Panc1 (cell line): ENCODE measurements around the gene GGT1. TPM values are rescaled to one million over a fixed set of nuclear protein-coding genes. Genes with fewer than 3 reads are reported as not detected.
"Not testable (repeated sequence)": the region's sequence is repeated elsewhere in the genome, so short reads cannot be mapped to it uniquely, and the experiment has no call there.

Source experiments
- ATAC-seq: fragments of 200-7000 bp; cut with Tn5 transposase; 2 replicates; pipeline ENCODE4 v1.9.1; 2020; ENCODE audit warnings: mild to moderate bottlenecking, moderate library complexity
- BruUV-seq: library from RNA; stranded (reverse); fragments of 400-500 nt; replicated peaks from 2 replicates; lab custom pipeline; 2021; lab: Mats Ljungman, UMichigan
- CTCF ChIA-PET: fragments of 300-600 bp; sonication (Branson Sonifier 250); formaldehyde crosslinking; loops from one replicate; lab custom pipeline; 2022; ENCODE audit warnings: antibody characterized with exemption; lab: Charles Lee
- POLR2A ChIA-PET: fragments of 300-600 bp; sonication (Branson Sonifier 250); formaldehyde crosslinking; loops from one replicate; lab custom pipeline; 2022; ENCODE audit warnings: antibody characterized with exemption; lab: Charles Lee
- DNase-seq: peaks from one replicate; pipeline ENCODE4 v3.0.0-alpha.2; 2010; ENCODE audit warnings: low read depth, low spot score
- H3K27ac ChIP-seq: 2 replicates; pipeline ENCODE4 v1.5.1; 2011; ENCODE audit warnings: mild to moderate bottlenecking, low read length, inconsistent platforms
- H3K27me3 ChIP-seq: fragments of 200-500 bp; sonication (Bioruptor generic); 2 replicates; pipeline ENCODE4 v1.6.0; 2014; ENCODE audit warnings: low read length, inconsistent platforms; ENCODE audit not compliant: control insufficient read depth, insufficient read depth
- H3K36me3 ChIP-seq: fragments of 200-500 bp; sonication (Bioruptor generic); 2 replicates; pipeline ENCODE4 v1.5.1; 2014; ENCODE audit warnings: inconsistent platforms, mild to moderate bottlenecking, low read length, moderate library complexity; ENCODE audit not compliant: control insufficient read depth, insufficient read depth
- H3K4me1 ChIP-seq: 2 replicates; pipeline ENCODE4 v1.5.1; 2011; ENCODE audit warnings: inconsistent platforms, mild to moderate bottlenecking, low read length, moderate library complexity; ENCODE audit not compliant: control insufficient read depth, insufficient read depth
- H3K4me3 ChIP-seq, 2 experiments: 2 replicates each; pipeline ENCODE4 v1.5.1; 2011 to 2012; ENCODE audit warnings: low read depth in 2 of 2, low read length in 2 of 2, mild to moderate bottlenecking in 2 of 2, inconsistent platforms in 1 of 2, moderate library complexity in 1 of 2
- H3K9me3 ChIP-seq: fragments of 200-500 bp; sonication (Bioruptor generic); 2 replicates; pipeline ENCODE4 v1.5.1; 2014; ENCODE audit warnings: low read depth, mild to moderate bottlenecking, inconsistent platforms, low read length, moderate library complexity; ENCODE audit not compliant: control insufficient read depth, insufficient read depth
- in situ Hi-C: cut with HindIII; loops from 2 replicates; pipeline ENCODE4 v1.10.0; 2016; ENCODE audit warnings: low sequenced_read_pairs, low pct_unique_long_range_greater_than_20kb
- intact Hi-C: fragments of 100-400 bp; cut with micrococcal nuclease; formaldehyde crosslinking; loops from one replicate; pipeline ENCODE4 v1.10.0; 2022; ENCODE audit not compliant: unreplicated experiment
- total RNA-seq: library from RNA; stranded (reverse); gene quantifications from one replicate; pipeline ENCODE4 v1.2.1, GENCODE V29; 2021; ENCODE audit not compliant: unreplicated experiment
- TF ChIP-seq, protein P1 (sequence below): fragments of 450-650 bp; IDR thresholded peaks from 2 replicates; pipeline ENCODE4 v1.5.1; 2017; ENCODE audit warnings: mild to moderate bottlenecking

The GGT1 gene
- total RNA-seq, 1 experiment from 2014 or later: 2.6 TPM

DNA sequence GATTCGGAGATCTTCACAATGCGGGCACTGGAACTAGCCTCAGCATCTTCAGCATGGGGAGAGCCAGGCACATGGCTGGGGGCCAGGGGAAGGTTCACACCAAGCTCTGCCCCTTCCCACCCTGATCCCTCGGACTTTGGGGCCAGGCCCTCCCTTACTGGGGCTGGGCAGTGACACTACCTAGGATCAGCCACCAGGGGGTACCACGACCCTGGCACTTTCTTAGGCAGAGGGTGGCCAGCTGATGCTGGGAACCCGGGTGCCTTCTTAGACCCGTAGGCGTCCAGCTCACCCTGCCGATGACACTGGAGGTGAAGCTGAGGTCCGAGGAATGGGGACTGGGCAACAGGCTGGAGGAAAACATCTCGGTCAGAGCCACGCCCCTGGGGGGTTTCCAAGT is 26.1 kb downstream of the GGT1 start:
- H3K4me3 ChIP-seq, H3K36me3 ChIP-seq, CTCF ChIA-PET, H3K27ac ChIP-seq, POLR2A ChIA-PET, BruUV-seq, intact Hi-C loops, ATAC-seq, H3K4me1 ChIP-seq, in situ Hi-C loops, DNase-seq, H3K9me3 ChIP-seq, H3K27me3 ChIP-seq: not testable (repeated sequence)
- TF ChIP-seq, protein P1, sequence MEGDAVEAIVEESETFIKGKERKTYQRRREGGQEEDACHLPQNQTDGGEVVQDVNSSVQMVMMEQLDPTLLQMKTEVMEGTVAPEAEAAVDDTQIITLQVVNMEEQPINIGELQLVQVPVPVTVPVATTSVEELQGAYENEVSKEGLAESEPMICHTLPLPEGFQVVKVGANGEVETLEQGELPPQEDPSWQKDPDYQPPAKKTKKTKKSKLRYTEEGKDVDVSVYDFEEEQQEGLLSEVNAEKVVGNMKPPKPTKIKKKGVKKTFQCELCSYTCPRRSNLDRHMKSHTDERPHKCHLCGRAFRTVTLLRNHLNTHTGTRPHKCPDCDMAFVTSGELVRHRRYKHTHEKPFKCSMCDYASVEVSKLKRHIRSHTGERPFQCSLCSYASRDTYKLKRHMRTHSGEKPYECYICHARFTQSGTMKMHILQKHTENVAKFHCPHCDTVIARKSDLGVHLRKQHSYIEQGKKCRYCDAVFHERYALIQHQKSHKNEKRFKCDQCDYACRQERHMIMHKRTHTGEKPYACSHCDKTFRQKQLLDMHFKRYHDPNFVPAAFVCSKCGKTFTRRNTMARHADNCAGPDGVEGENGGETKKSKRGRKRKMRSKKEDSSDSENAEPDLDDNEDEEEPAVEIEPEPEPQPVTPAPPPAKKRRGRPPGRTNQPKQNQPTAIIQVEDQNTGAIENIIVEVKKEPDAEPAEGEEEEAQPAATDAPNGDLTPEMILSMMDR: peak; percentile 53

DNA sequence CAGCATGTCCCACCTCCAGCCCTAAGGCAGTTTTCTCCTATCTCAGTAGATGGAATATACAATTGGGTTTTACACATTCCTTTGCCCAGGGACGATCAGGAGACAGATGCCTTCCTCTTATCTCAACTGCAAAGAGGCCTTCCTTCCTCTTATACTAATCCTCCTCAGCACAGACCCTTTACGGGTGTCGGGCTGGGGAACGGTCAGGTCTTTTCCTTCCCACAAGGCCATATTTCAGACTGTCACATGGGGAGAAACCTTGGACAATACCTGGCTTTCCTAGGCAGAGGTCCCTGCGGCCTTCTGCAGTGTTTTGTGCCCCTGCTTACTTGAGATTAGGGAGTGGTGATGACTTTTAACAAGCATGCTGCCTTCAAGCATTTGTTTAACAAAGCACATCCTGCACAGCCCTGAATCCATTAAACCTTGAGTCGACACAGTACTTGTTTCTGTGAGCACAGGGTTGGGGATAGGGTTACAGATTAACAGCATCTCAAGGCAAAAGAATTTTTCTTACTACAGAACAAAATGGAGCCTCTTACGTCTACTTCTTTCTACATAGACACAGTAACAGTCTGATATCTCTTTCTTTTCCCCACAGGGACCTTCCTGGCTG is 27.9 kb downstream of the GGT1 start:
- CTCF ChIA-PET, POLR2A ChIA-PET, H3K4me1 ChIP-seq, H3K9me3 ChIP-seq, DNase-seq, intact Hi-C loops, ATAC-seq, in situ Hi-C loops, BruUV-seq, H3K36me3 ChIP-seq, H3K4me3 ChIP-seq, H3K27ac ChIP-seq, H3K27me3 ChIP-seq: not testable (repeated sequence)

DNA sequence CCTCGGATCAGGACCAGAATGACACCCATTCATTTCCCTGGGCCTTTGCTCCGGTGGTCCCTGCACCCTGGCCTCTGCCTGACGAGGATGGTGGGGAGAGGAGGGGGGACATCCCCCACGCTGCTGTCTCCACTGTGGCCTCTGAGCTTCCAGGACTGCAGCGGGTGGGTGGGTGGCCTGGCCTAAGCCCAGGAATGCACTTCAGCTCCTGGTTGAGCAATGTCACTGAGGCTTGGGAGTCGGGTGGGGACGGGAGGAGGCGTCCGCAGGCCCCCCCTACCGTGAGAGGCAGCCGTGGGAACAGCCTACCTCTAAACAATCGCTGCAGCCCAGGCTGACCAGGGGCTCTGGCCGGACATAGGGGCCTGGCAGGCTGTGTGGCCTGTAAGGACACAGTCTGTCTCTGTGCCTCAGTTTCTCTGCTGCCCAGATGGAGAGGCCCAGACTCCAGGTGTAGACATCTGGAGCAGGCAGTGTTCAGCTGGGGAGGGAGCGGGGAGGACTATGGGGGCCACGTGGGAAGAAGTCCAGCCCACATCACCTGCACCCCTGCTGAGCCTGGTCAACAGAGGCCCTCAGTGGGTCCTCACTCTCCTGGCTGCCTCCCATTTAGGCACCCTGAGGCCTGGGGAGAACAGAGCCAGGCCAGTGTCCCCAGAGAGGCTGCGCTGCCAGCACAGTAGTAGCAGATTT is 28.6 kb downstream of the GGT1 start:
- H3K27me3 ChIP-seq, DNase-seq, ATAC-seq, in situ Hi-C loops, H3K4me3 ChIP-seq, H3K36me3 ChIP-seq, H3K9me3 ChIP-seq, CTCF ChIA-PET, intact Hi-C loops, H3K27ac ChIP-seq, H3K4me1 ChIP-seq, POLR2A ChIA-PET, BruUV-seq: not testable (repeated sequence)

DNA sequence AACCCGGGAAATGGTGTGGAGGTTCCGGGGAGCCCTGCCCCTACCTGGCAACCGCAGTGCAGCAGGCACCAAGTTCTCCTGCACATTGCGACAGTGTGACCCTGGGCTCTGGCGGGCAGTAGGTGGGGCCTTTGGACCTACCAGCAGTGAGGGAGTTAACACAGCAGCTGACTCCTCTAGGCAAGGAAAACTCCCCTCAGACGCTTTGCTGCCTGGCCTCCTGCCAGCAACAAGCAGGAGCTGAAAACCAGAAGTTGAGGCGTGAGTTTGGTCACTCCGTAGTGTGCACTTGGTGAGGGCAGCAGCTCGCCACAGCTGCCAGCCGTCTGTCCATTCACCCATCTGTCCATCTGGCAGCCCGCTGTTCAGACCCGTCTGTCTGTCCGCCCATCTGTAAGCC is 29.6 kb downstream of the GGT1 start:
- BruUV-seq, intact Hi-C loops, CTCF ChIA-PET: not testable (repeated sequence)

DNA sequence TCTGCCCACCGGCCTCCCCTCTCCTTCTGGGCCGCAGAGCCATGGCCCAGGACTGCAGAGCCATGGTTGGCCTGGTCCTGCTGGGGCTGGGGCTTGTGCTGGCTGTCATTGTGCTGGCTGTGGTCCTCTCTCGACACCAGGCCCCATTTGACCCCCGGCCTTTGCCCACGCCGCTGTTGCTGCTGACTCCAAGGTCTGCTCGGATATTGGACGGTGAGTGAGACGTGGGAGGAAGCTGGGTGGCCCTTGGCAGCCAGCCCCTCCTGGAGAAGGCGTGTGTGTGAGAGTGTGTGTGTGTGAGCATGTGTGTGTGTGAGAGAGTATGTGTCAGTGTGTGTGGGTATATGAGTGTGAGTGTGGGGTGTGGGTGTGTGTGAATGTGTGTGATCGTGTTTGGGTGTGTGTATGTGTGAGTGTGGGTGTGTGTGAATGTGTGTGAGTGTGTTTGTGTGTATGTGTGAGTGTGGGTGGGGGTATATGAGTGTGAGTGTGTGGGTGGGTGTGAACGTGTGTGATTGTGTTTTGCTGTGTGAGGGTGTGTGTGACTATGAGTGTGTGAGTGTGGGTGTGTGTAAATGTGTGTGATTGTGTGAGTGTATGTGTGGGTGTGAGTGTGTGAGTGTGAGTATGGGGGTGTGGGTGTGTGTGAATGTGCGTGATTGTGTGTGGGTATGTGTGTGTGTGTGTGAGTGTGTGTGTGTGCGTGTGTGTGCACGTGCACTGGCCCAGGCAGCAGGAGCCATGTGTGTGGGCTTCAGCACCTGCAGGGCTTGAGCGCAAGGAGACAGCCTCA is 30.4 kb downstream of the GGT1 start:
- not testable (repeated sequence) for BruUV-seq, H3K4me3 ChIP-seq

More for the DNA sequence above, 29.6 kb downstream of the GGT1 start:
- H3K9me3 ChIP-seq, H3K36me3 ChIP-seq, H3K27me3 ChIP-seq, H3K4me3 ChIP-seq, in situ Hi-C loops, ATAC-seq, POLR2A ChIA-PET, H3K4me1 ChIP-seq, H3K27ac ChIP-seq, DNase-seq: not testable (repeated sequence)

DNA sequence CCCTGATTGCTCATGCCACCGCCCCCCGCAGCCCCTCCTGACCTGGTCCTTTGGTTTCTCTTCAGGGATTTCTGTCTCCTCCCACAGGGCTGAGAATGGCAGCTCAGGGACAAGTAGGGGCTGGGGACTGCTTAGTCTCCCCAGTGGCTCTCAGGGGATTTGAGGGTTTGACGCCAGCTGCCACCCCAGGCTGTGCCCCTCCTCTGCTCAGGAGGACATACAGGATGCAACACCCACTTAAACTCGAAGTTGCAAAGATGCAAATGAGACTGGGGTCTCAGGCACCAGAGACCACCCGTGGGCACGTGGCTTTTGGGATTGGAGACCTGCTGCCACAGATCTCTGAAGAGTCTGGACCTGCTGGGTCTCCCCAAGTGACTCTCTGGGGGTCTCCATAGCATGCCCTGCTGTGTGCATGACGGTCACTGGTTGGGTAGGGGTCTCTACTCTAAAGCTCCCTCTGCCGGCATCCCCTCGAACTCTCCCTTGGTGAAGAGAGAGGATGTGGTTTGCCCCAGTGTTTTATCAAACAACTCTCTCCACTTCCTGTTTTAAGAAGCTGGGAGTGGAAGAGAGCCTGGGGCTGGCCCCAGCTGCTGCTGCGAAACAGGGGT is 31.9 kb downstream of the GGT1 start:
- ATAC-seq, intact Hi-C loops, H3K27me3 ChIP-seq, DNase-seq, POLR2A ChIA-PET, BruUV-seq, H3K4me3 ChIP-seq, H3K36me3 ChIP-seq, H3K4me1 ChIP-seq, in situ Hi-C loops, H3K9me3 ChIP-seq, CTCF ChIA-PET, H3K27ac ChIP-seq: not testable (repeated sequence)

More for the DNA sequence above, 30.4 kb downstream of the GGT1 start:
- DNase-seq, H3K36me3 ChIP-seq, H3K27me3 ChIP-seq, POLR2A ChIA-PET, ATAC-seq, intact Hi-C loops, H3K9me3 ChIP-seq, H3K4me1 ChIP-seq, in situ Hi-C loops, H3K27ac ChIP-seq, CTCF ChIA-PET: not testable (repeated sequence)
